Activated T-cell treated with anti-CD3 and anti-CD28 coated beads, Interleukin-2, amount 50 U/mL, for 4 hours (primary cell): ENCODE results near the gene CPA5. TPM values are rescaled to one million over a fixed set of nuclear protein-coding genes. Genes with fewer than 3 reads are reported as not detected.

Source experiments
- ATAC-seq, 2 donors: fragments of 200-7000 bp; cut with Tn5 transposase; one replicate each; pipeline ENCODE4 v1.10.0; 2021
- DNase-seq: peaks from one replicate; pipeline ENCODE4 v3.0.0-alpha.2; 2020
- H3K27me3 Mint-ChIP-seq: one replicate; pipeline ENCODE4 v1.8.0; 2021; ENCODE audit warnings: low read depth, mixed read lengths
- H3K36me3 Mint-ChIP-seq: one replicate; pipeline ENCODE4 v1.8.0; 2022; ENCODE audit warnings: mixed read lengths; ENCODE audit not compliant: insufficient read depth
- H3K4me1 Mint-ChIP-seq: one replicate; pipeline ENCODE4 v1.8.0; 2021; ENCODE audit warnings: low read depth, mixed read lengths
- H3K4me3 Mint-ChIP-seq: one replicate; pipeline ENCODE4 v1.8.0; 2021; ENCODE audit warnings: mild to moderate bottlenecking, moderate library complexity, mixed read lengths
- H3K9me3 Mint-ChIP-seq: one replicate; pipeline ENCODE4 v1.8.0; 2021; ENCODE audit warnings: mixed read lengths
- total RNA-seq, 3 donors: library from RNA; stranded (reverse); gene quantifications; one replicate each; pipeline ENCODE4 v1.2.1, GENCODE V29; 2021

CPA5 gene
- total RNA-seq, 3 donors from 2014 or later = 1.0 TPM; not detected in 2

DNA sequence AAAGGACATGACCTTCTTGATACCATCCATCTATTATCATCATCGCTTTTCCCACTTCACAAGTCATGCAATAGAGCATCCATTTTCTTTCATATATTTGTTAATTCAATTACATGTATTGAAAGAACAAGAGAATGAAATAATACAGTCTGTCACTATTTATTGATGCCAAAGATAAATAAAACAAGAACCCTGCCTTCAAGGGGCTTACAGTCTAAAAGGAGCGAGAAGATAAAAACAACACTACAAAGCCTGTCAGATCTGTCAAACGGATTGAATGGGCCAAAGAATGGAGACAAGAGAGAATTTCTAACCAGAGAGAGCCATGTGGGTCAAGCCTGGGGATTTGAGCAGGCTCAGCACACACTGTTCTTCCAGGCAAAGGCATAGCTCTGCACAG is 15.9 kb downstream of the CPA5 start:
- H3K9me3 Mint-ChIP-seq = peaks cover 8% of the 10 kb centered on the region
- no peaks in the 10 kb centered on the region for H3K36me3 Mint-ChIP-seq
- peaks cover 3% of the 10 kb centered on the region for H3K27me3 Mint-ChIP-seq
- no peak for ATAC-seq
- H3K4me1 Mint-ChIP-seq = no peaks in the 10 kb centered on the region
- no peak overlapping the region for H3K4me3 Mint-ChIP-seq
- no peak for DNase-seq

- Mint-ChIP-seq H3K4me3 (no peak overlapping the region), H3K27me3 (peaks cover 3% of the 10 kb centered on the region), H3K9me3 (peaks cover 8% of the 10 kb centered on the region), H3K36me3 (no peaks in the 10 kb centered on the region), H3K4me1 (no peaks in the 10 kb centered on the region)
- DNase-seq (no peak), ATAC-seq (no peak)
Observed at GRCh38 chr7:130361681-130362080, 17.1 kb downstream of the CPA5 start.

GRCh38 chr7:130362251-130362816 is 17.7 kb downstream of the CPA5 start:
- ATAC-seq (no peak), DNase-seq (no peak)
- Mint-ChIP-seq H3K9me3 (peaks cover 8% of the 10 kb centered on the region), H3K4me1 (peaks cover 5% of the 10 kb centered on the region), H3K27me3 (peaks cover 3% of the 10 kb centered on the region), H3K36me3 (no peaks in the 10 kb centered on the region), H3K4me3 (no peak overlapping the region)

GRCh38 chr7:130363026-130363847 is 18.6 kb downstream of the CPA5 start:
- peaks cover 5% of the 10 kb centered on the region for H3K4me1 Mint-ChIP-seq

GRCh38 chr7:130364451-130364850 is 19.8 kb downstream of the CPA5 start:
- Mint-ChIP-seq H3K36me3 (no peaks in the 10 kb centered on the region), H3K4me3 (no peak overlapping the region), H3K27me3 (peaks cover 3% of the 10 kb centered on the region), H3K4me1 (peaks cover 5% of the 10 kb centered on the region), H3K9me3 (peaks cover 4% of the 10 kb centered on the region)
- ATAC-seq (no peak), DNase-seq (no peak)

More at GRCh38 chr7:130363026-130363847, 18.6 kb downstream of the CPA5 start:
- H3K4me3 Mint-ChIP-seq = no peak overlapping the region
- ATAC-seq = peak; percentile 82 to 88
- no peaks in the 10 kb centered on the region for H3K36me3 Mint-ChIP-seq
- H3K27me3 Mint-ChIP-seq = peaks cover 3% of the 10 kb centered on the region
- peaks cover 8% of the 10 kb centered on the region for H3K9me3 Mint-ChIP-seq
- no peak for DNase-seq

GRCh38 chr7:130365088-130365487 is 20.5 kb downstream of the CPA5 start:
- H3K4me3 Mint-ChIP-seq = no peak overlapping the region
- H3K4me1 Mint-ChIP-seq = peaks cover 5% of the 10 kb centered on the region
- H3K9me3 Mint-ChIP-seq = no peaks in the 10 kb centered on the region
- H3K27me3 Mint-ChIP-seq = peaks cover 3% of the 10 kb centered on the region
- DNase-seq (no peak), ATAC-seq (no peak)
- H3K36me3 Mint-ChIP-seq = no peaks in the 10 kb centered on the region

GRCh38 chr7:130365511-130366441 is 21.2 kb downstream of the CPA5 start:
- Mint-ChIP-seq H3K9me3 (no peaks in the 10 kb centered on the region), H3K36me3 (no peaks in the 10 kb centered on the region), H3K4me3 (no peak overlapping the region), H3K4me1 (peaks cover 5% of the 10 kb centered on the region), H3K27me3 (peaks cover 3% of the 10 kb centered on the region)
- no peak for ATAC-seq
- no peak for DNase-seq

GRCh38 chr7:130366564-130366963 is 21.9 kb downstream of the CPA5 start:
- no peak for DNase-seq
- H3K36me3 Mint-ChIP-seq = no peaks in the 10 kb centered on the region
- no peaks in the 10 kb centered on the region for H3K9me3 Mint-ChIP-seq
- ATAC-seq = no peak
- H3K27me3 Mint-ChIP-seq = peaks cover 3% of the 10 kb centered on the region
- H3K4me3 Mint-ChIP-seq = no peak overlapping the region
- peaks cover 5% of the 10 kb centered on the region for H3K4me1 Mint-ChIP-seq

DNA sequence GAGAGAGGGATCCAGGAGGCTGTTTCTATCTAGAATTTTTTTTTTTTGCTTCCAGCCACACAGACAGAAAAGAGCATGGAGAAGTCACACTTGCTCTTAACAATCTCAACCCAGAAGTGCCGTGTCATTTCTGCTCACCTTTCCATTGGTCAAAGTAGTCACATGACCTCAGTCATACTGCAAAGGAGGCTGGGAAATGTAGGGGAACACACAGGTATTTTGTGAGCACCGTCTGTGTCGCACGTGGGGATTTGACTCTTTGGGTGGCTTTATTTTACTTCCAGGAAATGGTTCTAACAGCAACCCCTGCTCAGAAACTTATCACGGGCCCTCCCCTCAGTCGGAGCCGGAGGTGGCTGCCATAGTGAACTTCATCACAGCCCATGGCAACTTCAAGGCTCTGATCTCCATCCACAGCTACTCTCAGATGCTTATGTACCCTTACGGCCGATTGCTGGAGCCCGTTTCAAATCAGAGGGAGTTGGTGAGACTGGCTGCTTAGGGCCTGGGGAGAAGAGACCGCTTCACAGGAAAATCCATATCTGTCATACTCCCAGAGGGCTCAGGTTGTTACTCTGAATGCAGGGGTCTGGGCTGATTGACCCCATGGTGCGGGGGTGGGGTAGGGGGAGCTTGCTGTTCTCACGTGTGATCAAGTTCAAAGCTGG is 22.6 kb downstream of the CPA5 start:
- Mint-ChIP-seq H3K4me1 (peaks cover 5% of the 10 kb centered on the region), H3K27me3 (peaks cover 3% of the 10 kb centered on the region), H3K36me3 (no peaks in the 10 kb centered on the region), H3K9me3 (no peaks in the 10 kb centered on the region), H3K4me3 (no peak overlapping the region)
- ATAC-seq (no peak), DNase-seq (no peak)

DNA sequence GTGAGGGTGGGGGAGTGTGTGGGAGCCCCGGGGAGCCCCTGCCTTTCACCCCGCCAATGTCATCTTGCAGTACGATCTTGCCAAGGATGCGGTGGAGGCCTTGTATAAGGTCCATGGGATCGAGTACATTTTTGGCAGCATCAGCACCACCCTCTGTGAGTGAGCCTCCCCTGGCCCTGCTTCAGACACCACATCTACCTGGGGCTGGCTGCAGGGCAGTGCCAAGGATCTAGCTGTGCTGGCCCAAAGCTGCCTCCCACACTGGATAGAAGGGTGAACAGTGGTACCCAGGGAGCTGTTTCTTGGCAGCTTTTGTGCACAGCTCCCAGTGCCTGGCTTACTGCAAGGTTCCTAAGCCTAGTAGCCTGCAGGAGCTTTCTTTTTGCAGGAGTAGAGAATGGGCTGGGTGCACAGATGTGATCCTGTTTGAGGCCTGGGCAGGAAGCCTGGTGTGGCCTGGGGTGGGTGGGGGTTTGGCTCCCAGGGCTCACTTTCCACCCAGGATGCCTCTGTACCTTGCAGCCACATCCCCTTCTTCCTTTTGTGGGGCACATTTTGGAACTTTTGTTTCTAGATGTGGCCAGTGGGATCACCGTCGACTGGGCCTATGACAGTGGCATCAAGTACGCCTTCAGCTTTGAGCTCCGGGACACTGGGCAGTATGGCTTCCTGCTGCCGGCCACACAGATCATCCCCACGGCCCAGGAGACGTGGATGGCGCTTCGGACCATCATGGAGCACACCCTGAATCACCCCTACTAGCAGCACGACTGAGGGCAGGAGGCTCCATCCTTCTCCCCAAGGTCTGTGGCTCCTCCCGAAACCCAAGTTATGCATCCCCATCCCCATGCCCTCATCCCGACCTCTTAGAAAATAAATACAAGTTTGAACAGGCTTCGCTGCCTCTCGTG is 23.5 kb downstream of the CPA5 start:
- DNase-seq = no peak
- Mint-ChIP-seq H3K27me3 (peaks cover 3% of the 10 kb centered on the region), H3K36me3 (no peaks in the 10 kb centered on the region), H3K4me3 (no peak overlapping the region), H3K4me1 (peaks cover 5% of the 10 kb centered on the region), H3K9me3 (no peaks in the 10 kb centered on the region)
- ATAC-seq = no peak

- peaks cover 5% of the 10 kb centered on the region for H3K4me1 Mint-ChIP-seq
- DNase-seq = no peak
- H3K4me3 Mint-ChIP-seq = no peak overlapping the region
- ATAC-seq = peak; percentile 19 to 41
- peaks cover 3% of the 10 kb centered on the region for H3K27me3 Mint-ChIP-seq
- H3K36me3 Mint-ChIP-seq = no peaks in the 10 kb centered on the region
- no peaks in the 10 kb centered on the region for H3K9me3 Mint-ChIP-seq
Observed at GRCh38 chr7:130369110-130369711, 24.6 kb downstream of the CPA5 start.

GRCh38 chr7:130369831-130370550 is 25.4 kb downstream of the CPA5 start:
- H3K9me3 Mint-ChIP-seq = no peaks in the 10 kb centered on the region
- DNase-seq (no peak), ATAC-seq (no peak)
- peaks cover 5% of the 10 kb centered on the region for H3K4me1 Mint-ChIP-seq
- H3K27me3 Mint-ChIP-seq = peaks cover 3% of the 10 kb centered on the region
- H3K4me3 Mint-ChIP-seq = no peak overlapping the region
- no peaks in the 10 kb centered on the region for H3K36me3 Mint-ChIP-seq
